Cardiac fibroblast (primary cell): ENCODE measurements around the gene NAA38.

Experiments
- DNase-seq, 2 donors: peaks; one replicate each; pipeline versions ENCODE4 v3.0.0 to v3.0.0-alpha.2; 2010; ENCODE audit warnings: low read depth in 2 of 2
- H3K4me3 ChIP-seq, 2 donors: replicated peaks in 1 of 2; 1 replicate in 1 of 2; 2 replicates in 1 of 2; pipeline ENCODE4 v1.5.1; 2011; ENCODE audit warnings: low read depth in 2 of 2, low read length in 2 of 2, mild to moderate bottlenecking in 2 of 2, moderate library complexity in 1 of 2
- CTCF ChIP-seq: IDR thresholded peaks from one replicate; pipeline ENCODE4 v1.5.1; 2011; ENCODE audit warnings: low read depth, mild to moderate bottlenecking, low read length, inconsistent platforms

NAA38 gene

GRCh38 chr17:7820231-7820630, 37.1 kb downstream of the NAA38 start:
- no peak overlapping the region for H3K4me3 ChIP-seq
- DNase-seq = no peak
- no peak for TF ChIP-seq CTCF

GRCh38 chr17:7818746-7819645, 38.4 kb downstream of the NAA38 start:
- no peak for TF ChIP-seq CTCF
- DNase-seq = no peak
- H3K4me3 ChIP-seq = no peak overlapping the region

GRCh38 chr17:7818026-7818425, 39.3 kb downstream of the NAA38 start:
- DNase-seq = no peak
- no peak for TF ChIP-seq CTCF

GRCh38 chr17:7817643-7817964, 39.8 kb downstream of the NAA38 start:
- no peak overlapping the region for H3K4me3 ChIP-seq
- no peak for TF ChIP-seq CTCF
- no peak for DNase-seq

More at GRCh38 chr17:7818026-7818425, 39.3 kb downstream of the NAA38 start:
- H3K4me3 ChIP-seq = no peak overlapping the region

- no peak for DNase-seq
- no peak overlapping the region for H3K4me3 ChIP-seq
- TF ChIP-seq CTCF = no peak
These were observed 40.3 kb downstream of the NAA38 start for GRCh38 chr17:7816926-7817642.

GRCh38 chr17:7814969-7815368, 42.4 kb downstream of the NAA38 start:
- DNase-seq = no peak
- H3K4me3 ChIP-seq = no peak overlapping the region
- TF ChIP-seq CTCF = no peak
